ACHN (cell line): Measurements from ENCODE around the gene SLC4A1AP.
A peak's percentile ranks its signal among the peaks of the same experiment; 100 is the strongest.

ENCODE experiments used
- DNase-seq: peaks from one replicate; pipeline ENCODE4 v3.0.0-alpha.2; 2015
- in situ Hi-C: cut with HindIII; loops from 2 replicates; pipeline ENCODE4 v1.10.0; 2017; ENCODE audit warnings: low sequenced_read_pairs, low pct_ligation_motif_present, low pct_unique_long_range_greater_than_20kb

The SLC4A1AP gene

DNA sequence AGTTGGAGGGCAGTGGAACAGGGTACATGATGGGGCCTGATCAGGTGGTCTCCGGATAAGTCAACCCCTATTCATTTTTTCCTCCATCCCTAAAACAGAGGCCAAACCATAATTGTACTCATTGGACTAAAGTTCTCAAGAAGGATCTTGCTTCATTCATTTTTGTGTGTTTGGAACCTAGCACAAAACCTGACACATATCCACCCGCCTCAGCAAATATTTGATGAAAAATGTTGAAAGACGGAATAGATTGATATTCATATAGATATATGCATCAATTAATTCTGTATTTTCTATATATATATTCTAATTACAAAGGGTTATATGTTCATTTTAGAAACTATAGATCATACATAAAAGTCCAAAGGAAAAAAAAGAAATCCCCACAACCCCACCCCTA, 21.9 kb downstream of the SLC4A1AP start:
- DNase-seq = no peak
- in situ Hi-C loops = no loop called here

DNA sequence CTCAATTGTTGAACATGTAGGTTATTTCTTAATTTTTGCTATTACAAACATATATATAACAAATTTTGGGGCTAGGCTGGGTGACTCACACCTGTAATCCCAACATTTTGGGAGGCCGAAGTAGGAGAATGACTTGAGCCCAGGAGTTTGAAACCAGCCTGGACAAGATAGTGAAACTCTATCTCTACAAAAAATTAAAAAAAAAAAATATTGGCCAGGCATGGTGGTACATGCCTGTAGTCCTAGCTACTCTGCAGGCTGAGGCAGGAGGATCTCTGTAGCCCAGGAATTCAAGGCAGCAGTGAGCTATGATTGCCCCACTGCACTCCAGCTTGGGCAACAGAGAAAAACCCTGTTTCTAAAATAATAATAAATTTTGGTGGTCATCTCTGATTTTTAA, 23.5 kb downstream of the SLC4A1AP start:
- no peak for DNase-seq
- in situ Hi-C loops = no loop called here

DNA sequence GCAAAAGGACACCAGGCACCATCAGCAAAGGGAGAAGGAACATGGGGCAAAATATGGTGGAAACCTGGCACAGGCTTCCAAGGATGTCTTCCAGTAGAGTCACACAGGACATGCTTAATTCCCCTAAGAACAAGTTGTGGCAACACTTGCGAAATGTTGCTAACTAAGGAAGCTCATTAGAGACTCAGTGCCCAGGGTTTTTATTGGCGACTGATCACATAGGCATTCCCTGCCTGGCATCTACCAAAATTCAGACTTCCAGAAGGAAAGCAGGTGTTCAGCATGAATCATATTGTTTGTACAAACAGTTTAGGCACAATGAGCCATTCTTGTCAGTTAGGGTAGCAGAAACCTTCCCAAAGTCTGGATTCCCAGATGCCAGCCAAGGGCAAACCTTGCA, 25.7 kb downstream of the SLC4A1AP start:
- in situ Hi-C loops = no loop called here
- no peak for DNase-seq

DNA sequence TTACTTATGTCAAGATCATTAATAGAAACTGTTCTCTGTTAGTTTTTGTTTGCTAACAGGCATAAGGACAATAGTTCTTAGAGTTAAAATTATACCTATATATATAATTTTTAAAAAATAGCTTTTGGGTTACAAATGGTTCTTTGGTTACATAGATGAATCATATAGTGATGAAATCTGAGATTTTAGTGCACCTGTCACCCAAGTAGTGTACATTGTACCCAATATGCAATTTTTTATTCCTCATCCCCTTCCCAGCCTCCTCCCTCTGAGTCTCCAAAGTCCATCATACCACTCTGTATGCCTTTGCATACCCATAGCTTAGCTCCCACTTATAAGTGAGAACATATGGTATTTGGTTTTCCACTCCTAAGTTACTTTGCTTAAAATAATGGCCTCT, 26.4 kb downstream of the SLC4A1AP start:
- no peak for DNase-seq
- in situ Hi-C loops = no loop called here

DNA sequence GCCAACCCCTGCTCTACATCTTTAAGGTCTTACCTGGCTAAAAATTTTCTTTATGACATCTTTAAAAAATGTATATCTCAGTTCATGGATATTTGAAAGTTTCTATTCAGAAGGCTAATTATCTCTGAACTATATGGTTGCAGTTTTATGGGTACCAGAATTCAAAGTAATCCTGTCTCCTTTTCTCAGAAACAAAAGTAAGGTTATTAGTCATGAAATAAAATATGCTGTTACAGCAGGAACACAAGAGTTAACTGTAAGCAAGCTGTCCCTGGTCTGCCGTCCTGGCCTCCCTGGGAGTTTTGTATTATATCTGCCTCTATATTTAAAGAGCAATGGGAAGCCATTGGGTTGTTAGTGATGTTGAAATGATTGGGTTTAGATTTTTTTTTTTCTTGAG, 34.0 kb downstream of the SLC4A1AP start:
- in situ Hi-C loops = no loop called here
- DNase-seq = no peak

- in situ Hi-C loops = no loop called here
- no peak for DNase-seq
These were observed 38.0 kb downstream of the SLC4A1AP start for GRCh38 chr2:27701676-27702075.

DNA sequence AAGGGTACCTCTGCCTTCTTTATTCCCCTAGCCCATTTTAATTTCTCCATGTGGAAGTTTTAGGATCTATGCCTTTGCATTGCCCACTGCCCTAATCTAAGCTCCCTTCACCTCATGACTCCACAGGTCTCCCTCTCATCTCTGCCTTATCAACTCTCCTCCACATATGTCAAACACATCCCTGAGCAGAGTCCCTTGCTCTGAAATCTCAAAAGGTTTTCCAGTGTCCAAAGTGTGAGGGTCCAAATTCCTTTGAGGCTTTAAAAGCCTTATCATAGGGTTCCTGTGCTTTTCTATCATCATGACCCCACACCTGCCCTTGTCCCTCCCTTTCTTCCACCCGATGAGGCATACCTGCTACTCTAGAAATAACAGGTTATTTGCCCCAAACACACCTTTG, 38.6 kb downstream of the SLC4A1AP start:
- in situ Hi-C loops = no loop called here
- DNase-seq = no peak

DNA sequence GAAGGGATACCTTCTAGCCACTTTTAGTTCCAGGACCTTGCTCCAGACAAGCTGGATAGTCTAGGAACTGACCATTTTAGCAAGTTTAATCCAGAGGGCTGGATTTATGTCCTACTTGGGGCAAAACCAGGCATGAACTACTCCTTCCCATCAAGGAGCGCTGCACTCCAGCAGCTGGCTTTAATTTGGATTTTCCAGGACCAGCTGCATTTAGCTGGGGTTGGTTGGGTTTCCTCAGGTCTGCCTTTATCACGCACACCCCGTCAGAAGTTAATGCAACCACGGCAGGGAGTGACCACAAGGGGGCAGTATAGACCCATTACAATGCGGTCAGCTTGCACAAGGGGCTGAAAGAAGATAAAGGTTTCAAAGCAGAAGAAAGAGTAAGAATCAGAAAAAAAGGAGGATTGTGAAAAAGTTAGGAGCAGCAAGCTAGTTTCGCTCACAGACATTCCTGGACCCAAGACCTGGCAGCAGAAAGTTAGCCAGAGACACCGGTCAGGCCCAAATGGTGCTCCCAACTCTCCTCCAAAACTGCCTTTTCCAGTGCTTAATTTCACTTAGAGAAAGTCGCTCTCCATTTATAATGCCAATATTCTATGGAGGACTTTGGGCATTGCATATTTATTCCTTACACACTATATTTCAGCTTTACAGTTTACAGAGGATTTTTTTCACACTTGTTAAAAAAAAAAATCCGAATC, 40.1 kb downstream of the SLC4A1AP start:
- in situ Hi-C loops = no loop called here
- peak; percentile 88 for DNase-seq

DNA sequence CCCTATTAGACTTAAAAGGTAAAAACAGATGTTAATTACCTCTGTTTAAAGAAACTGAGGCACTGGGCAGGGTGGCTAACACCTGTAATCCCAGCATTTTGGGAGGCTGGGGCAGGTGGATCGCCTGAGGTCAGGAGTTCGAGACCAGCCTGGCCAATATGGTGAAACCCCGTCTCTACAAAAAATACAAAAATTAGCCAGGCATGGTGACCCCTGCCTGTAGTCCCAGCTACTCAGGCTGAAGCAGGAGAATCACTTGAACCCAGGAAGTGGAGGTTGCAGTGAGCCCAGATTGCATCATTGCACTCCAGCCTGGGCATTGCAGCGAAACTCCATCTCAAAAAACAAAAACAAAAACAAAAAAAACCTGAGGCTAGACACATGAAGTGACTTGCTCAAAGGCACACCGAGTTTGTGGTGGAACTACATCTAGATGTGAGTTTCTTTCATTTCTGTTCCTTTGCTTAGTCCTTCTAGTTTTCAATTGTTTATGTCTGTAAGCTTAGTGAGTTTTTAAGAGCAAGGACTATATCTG, 40.7 kb downstream of the SLC4A1AP start:
- in situ Hi-C loops = no loop called here
- DNase-seq = no peak

- peak; percentile 86 for DNase-seq
- in situ Hi-C loops = no loop called here
These were observed 42.3 kb downstream of the SLC4A1AP start for GRCh38 chr2:27705851-27706622.

DNA sequence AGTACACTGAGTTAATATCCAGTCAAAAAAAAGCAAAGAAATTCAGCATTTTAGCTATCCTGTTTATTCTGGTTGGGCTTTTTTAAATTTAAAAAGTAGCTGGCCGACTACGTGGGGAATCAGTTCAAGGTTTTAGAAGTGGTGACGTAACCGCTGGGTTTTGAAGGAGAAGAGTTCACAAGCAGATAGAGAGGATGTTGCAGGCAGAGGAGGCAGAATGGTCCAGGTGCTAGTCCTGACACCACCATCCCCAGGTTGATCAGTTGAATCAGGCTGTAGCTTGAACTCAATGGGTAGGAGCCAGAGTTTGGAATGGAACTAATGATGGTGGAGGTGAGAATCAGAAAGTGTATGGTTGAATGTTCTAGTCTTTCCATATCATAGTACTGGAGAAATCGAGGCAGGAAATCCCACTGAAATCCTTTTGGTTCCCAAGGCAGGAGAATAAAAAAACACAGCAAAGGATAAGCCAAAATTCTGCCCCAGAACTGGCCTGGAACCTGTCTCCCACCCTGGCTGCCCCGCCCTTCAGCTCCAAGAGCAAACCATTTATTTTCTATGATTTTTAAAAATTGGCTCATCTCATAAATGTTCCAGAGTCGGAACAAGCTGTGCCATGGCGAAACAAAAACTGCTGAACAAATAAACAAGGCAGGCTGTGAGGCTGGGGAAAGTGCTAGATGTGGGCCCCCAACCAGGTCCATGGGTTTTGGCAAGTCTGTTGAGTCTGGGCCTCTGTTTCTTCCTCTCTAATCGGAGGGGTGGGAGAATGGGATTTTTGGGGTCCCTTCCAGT, 44.0 kb downstream of the SLC4A1AP start:
- in situ Hi-C loops = no loop called here
- no peak for DNase-seq

GRCh38 chr2:27708257-27708654, 44.6 kb downstream of the SLC4A1AP start:
- in situ Hi-C loops = no loop called here
- DNase-seq = no peak

GRCh38 chr2:27708666-27709065, 45.0 kb downstream of the SLC4A1AP start:
- no peak for DNase-seq
- in situ Hi-C loops = no loop called here

GRCh38 chr2:27709326-27709725, 45.6 kb downstream of the SLC4A1AP start:
- in situ Hi-C loops = no loop called here
- no peak for DNase-seq

GRCh38 chr2:27709960-27710575, 46.4 kb downstream of the SLC4A1AP start:
- in situ Hi-C loops = no loop called here
- no peak for DNase-seq

GRCh38 chr2:27710640-27711430, 47.1 kb downstream of the SLC4A1AP start:
- in situ Hi-C loops = no loop called here
- DNase-seq = no peak

DNA sequence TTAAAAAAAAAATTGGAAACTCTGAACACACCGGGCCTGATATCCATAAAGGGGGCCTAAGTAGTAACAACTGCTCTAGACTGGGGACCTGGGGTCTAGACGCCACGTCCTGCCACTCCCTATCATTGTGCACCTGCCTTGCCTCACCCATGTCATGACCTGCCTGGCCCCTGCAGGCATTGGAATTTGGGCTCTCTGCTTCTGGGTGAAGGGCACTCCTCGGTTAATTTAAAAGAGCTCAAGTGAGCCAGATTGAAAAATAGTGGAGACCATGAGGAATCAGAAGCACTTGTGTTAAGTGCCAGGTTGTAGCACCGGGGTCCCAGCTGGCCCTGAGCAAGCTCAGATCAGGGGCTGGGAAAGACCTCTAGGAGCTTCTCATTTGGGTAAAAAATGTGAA, 48.1 kb downstream of the SLC4A1AP start:
- DNase-seq = no peak
- in situ Hi-C loops = no loop called here

DNA sequence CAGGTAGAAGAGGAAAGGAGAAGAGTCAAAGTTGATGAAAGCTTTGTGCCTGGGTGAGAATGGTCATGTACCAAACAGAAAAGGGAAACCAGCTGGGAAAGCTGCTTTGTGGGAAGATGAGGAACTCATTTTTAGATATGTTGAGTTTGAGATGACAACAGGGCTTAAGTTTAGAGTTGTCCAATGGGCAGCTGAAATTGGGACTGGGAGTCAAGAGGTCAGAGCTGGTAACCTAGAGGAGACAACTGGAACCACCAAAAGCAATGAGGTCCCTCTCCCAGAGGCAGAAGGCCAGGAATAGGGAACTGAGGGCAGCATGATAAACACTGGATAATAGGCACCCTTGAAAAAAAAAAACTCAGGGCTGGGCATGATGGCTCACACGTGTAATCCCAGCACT, 48.8 kb downstream of the SLC4A1AP start:
- in situ Hi-C loops = no loop called here
- no peak for DNase-seq
